Measurements from ENCODE around the gene ZBED4.

ZBED4 gene

GRCh38 chr22:49889071-49889470 lies 35.4 kb downstream of the ZBED4 start:
- Histone ChIP-seq H3K4me1 (ENCODE audit: insufficient read depth, insufficient read length) (no peaks in the 10 kb centered on the region), H3K4me3 (ENCODE audit: insufficient read length, low read depth) (no peak overlapping the region), H3K9me3 (ENCODE audit: insufficient read depth, low read length) (peaks cover 12% of the 10 kb centered on the region; the same call in 1 of the 2 replicates), H3K9ac (ENCODE audit: insufficient read length, low read depth) (no peak overlapping the region), H3K27me3 (ENCODE audit: insufficient read depth, insufficient read length) (no peaks in the 10 kb centered on the region), H3K36me3 (ENCODE audit: insufficient read depth, insufficient read length, low read length) (peaks cover 64% of the 10 kb centered on the region)
- no peak for TF ChIP-seq YY1 (IDR thresholded peaks at IDR 0.05; ENCODE audit: insufficient read depth, insufficient read length)
- no peak for TF ChIP-seq ZNF274 (IDR thresholded peaks at IDR 0.05; ENCODE audit: low read depth, low read length)
- no peak for TF ChIP-seq SUZ12 (IDR thresholded peaks at IDR 0.05; ENCODE audit: extremely low read depth, insufficient read depth, insufficient read length)
- no peak for DNase-seq (ENCODE audit: low read depth, low spot score)

GRCh38 chr22:49892226-49892899 lies 38.7 kb downstream of the ZBED4 start:
- H3K36me3 ChIP-seq (ENCODE audit: insufficient read depth, insufficient read length, low read length), result peaks cover 32% of the 10 kb centered on the region

GRCh38 chr22:49893025-49893424 lies 39.4 kb downstream of the ZBED4 start:
- H3K36me3 ChIP-seq (ENCODE audit: insufficient read depth, insufficient read length, low read length), result peaks cover 25% of the 10 kb centered on the region
- H3K4me3 ChIP-seq (ENCODE audit: insufficient read length, low read depth), result no peak overlapping the region
- H3K27me3 ChIP-seq (ENCODE audit: insufficient read depth, insufficient read length), result no peaks in the 10 kb centered on the region
- H3K9ac ChIP-seq (ENCODE audit: insufficient read length, low read depth), result no peak overlapping the region
- DNase-seq (ENCODE audit: low read depth, low spot score), result no peak
- TF ChIP-seq SUZ12 (IDR thresholded peaks at IDR 0.05; ENCODE audit: extremely low read depth, insufficient read depth, insufficient read length) (no peak), ZNF274 (IDR thresholded peaks at IDR 0.05; ENCODE audit: low read depth, low read length) (no peak), YY1 (IDR thresholded peaks at IDR 0.05; ENCODE audit: insufficient read depth, insufficient read length) (no peak)
- H3K4me1 ChIP-seq (ENCODE audit: insufficient read depth, insufficient read length), result no peaks in the 10 kb centered on the region
- peaks cover 12% of the 10 kb centered on the region; the same call in 1 of the 2 replicates for H3K9me3 ChIP-seq (ENCODE audit: insufficient read depth, low read length)

More at GRCh38 chr22:49892226-49892899, 38.7 kb downstream of the ZBED4 start:
- Histone ChIP-seq H3K9me3 (ENCODE audit: insufficient read depth, low read length) (peaks cover 12% of the 10 kb centered on the region; the same call in 1 of the 2 replicates), H3K4me1 (ENCODE audit: insufficient read depth, insufficient read length) (no peaks in the 10 kb centered on the region), H3K27me3 (ENCODE audit: insufficient read depth, insufficient read length) (no peaks in the 10 kb centered on the region), H3K4me3 (ENCODE audit: insufficient read length, low read depth) (no peak overlapping the region), H3K9ac (ENCODE audit: insufficient read length, low read depth) (no peak overlapping the region)
- TF ChIP-seq ZNF274 (IDR thresholded peaks at IDR 0.05; ENCODE audit: low read depth, low read length) (no peak), YY1 (IDR thresholded peaks at IDR 0.05; ENCODE audit: insufficient read depth, insufficient read length) (no peak), SUZ12 (IDR thresholded peaks at IDR 0.05; ENCODE audit: extremely low read depth, insufficient read depth, insufficient read length) (no peak)
- DNase-seq (ENCODE audit: low read depth, low spot score), result no peak

GRCh38 chr22:49894322-49895054 lies 40.8 kb downstream of the ZBED4 start:
- Histone ChIP-seq H3K9ac (ENCODE audit: insufficient read length, low read depth) (no peak overlapping the region), H3K4me1 (ENCODE audit: insufficient read depth, insufficient read length) (no peaks in the 10 kb centered on the region), H3K4me3 (ENCODE audit: insufficient read length, low read depth) (no peak overlapping the region), H3K27me3 (ENCODE audit: insufficient read depth, insufficient read length) (no peaks in the 10 kb centered on the region), H3K9me3 (ENCODE audit: insufficient read depth, low read length) (peaks cover 2% of the 10 kb centered on the region; the same call in 1 of the 2 replicates), H3K36me3 (ENCODE audit: insufficient read depth, insufficient read length, low read length) (peaks cover 11% of the 10 kb centered on the region)
- no peak for DNase-seq (ENCODE audit: low read depth, low spot score)
- no peak for TF ChIP-seq ZNF274 (IDR thresholded peaks at IDR 0.05; ENCODE audit: low read depth, low read length)

DNA sequence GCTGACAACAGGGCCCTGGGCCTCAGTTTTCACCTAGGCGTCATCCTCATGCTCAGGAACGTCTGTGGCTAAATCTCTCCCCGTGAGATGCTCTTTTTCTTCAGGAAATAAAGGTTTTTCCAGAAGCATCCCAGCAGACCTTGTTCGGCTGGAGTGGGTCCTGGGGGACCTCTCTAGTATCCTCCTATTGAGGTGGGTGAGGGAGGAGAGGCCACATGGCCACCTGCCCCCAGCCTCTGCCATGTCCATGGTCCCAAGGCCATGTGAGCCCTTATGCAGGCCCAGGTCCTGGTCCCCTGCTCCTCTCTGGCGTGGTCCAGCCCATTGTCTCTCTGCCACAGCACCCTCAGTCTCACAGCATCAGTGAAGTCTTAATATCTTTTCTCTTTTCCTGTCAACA lies 42.6 kb downstream of the ZBED4 start:
- TF ChIP-seq ZNF274 (IDR thresholded peaks at IDR 0.05; ENCODE audit: low read depth, low read length) (no peak), YY1 (IDR thresholded peaks at IDR 0.05; ENCODE audit: insufficient read depth, insufficient read length) (no peak)
- Histone ChIP-seq H3K36me3 (ENCODE audit: insufficient read depth, insufficient read length, low read length) (peaks cover 15% of the 10 kb centered on the region), H3K4me3 (ENCODE audit: insufficient read length, low read depth) (no peak overlapping the region)

DNA sequence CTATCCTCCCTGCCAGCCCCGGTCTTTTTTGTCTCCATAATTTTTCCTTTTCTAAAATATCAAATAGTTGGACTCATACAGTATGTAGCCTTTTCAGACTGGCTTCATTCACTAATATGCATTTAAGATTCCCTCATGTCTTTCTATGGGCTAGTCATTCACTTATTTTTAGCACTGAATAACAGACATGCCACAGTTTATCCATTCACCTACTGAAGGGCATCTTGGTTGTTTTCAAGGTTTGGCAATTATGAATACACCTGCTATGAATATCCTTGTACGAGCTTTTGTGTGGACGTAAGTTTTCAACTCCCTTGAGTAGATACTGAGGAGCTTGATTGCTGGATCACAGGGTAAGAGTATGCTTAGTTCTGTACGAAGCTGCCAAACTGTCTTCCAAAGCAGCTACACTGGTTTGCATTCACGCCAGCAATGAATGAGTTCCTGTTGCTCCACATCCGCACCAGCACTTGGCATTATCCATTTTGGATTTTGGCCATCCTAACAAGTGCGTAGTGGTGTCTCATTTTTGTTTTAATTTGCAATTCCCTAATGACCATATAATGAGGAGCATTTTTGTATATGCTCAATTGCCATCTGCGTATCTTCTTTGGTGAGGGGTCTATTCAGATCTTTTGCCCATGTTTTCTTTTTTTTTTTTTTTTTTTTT lies 43.5 kb downstream of the ZBED4 start:
- Histone ChIP-seq H3K4me1 (ENCODE audit: insufficient read depth, insufficient read length) (peaks cover 2% of the 10 kb centered on the region), H3K4me3 (ENCODE audit: insufficient read length, low read depth) (no peak overlapping the region), H3K36me3 (ENCODE audit: insufficient read depth, insufficient read length, low read length) (peaks cover 24% of the 10 kb centered on the region), H3K9me3 (ENCODE audit: insufficient read depth, low read length) (peaks cover 7% of the 10 kb centered on the region; the same call in 1 of the 2 replicates), H3K9ac (ENCODE audit: insufficient read length, low read depth) (no peak overlapping the region), H3K27me3 (ENCODE audit: insufficient read depth, insufficient read length) (no peaks in the 10 kb centered on the region)
- no peak for DNase-seq (ENCODE audit: low read depth, low spot score)
- TF ChIP-seq SUZ12 (IDR thresholded peaks at IDR 0.05; ENCODE audit: extremely low read depth, insufficient read depth, insufficient read length) (no peak), ZNF274 (IDR thresholded peaks at IDR 0.05; ENCODE audit: low read depth, low read length) (no peak), YY1 (IDR thresholded peaks at IDR 0.05; ENCODE audit: insufficient read depth, insufficient read length) (no peak)

More for the DNA sequence above, 42.6 kb downstream of the ZBED4 start:
- Histone ChIP-seq H3K27me3 (ENCODE audit: insufficient read depth, insufficient read length) (no peaks in the 10 kb centered on the region), H3K9me3 (ENCODE audit: insufficient read depth, low read length) (no peaks in the 10 kb centered on the region), H3K4me1 (ENCODE audit: insufficient read depth, insufficient read length) (no peaks in the 10 kb centered on the region), H3K9ac (ENCODE audit: insufficient read length, low read depth) (no peak overlapping the region)
- DNase-seq (ENCODE audit: low read depth, low spot score), result no peak

GRCh38 chr22:49899530-49899929 lies 45.9 kb downstream of the ZBED4 start:
- Histone ChIP-seq H3K9me3 (ENCODE audit: insufficient read depth, low read length) (peaks cover 9% of the 10 kb centered on the region; the same call in 1 of the 2 replicates), H3K9ac (ENCODE audit: insufficient read length, low read depth) (no peak overlapping the region), H3K4me1 (ENCODE audit: insufficient read depth, insufficient read length) (peaks cover 2% of the 10 kb centered on the region), H3K36me3 (ENCODE audit: insufficient read depth, insufficient read length, low read length) (peaks cover 38% of the 10 kb centered on the region), H3K4me3 (ENCODE audit: insufficient read length, low read depth) (no peak overlapping the region), H3K27me3 (ENCODE audit: insufficient read depth, insufficient read length) (no peaks in the 10 kb centered on the region)
- DNase-seq (ENCODE audit: low read depth, low spot score), result no peak
- no peak for TF ChIP-seq YY1 (IDR thresholded peaks at IDR 0.05; ENCODE audit: insufficient read depth, insufficient read length)
- no peak for TF ChIP-seq ZNF274 (IDR thresholded peaks at IDR 0.05; ENCODE audit: low read depth, low read length)
- no peak for TF ChIP-seq SUZ12 (IDR thresholded peaks at IDR 0.05; ENCODE audit: extremely low read depth, insufficient read depth, insufficient read length)
